GM21381 (cell line): Measurements from ENCODE around the gene VPREB3.
A peak's percentile ranks its signal among the peaks of the same experiment; 100 is the strongest.

ENCODE experiments used
- ATAC-seq: cut with Tn5 transposase; IDR thresholded peaks from one replicate; pipeline ENCODE4 v1.9.1; 2021; ENCODE audit warnings: mild to moderate bottlenecking, moderate library complexity; ENCODE audit not compliant: unreplicated experiment

VPREB3 gene, protein sequence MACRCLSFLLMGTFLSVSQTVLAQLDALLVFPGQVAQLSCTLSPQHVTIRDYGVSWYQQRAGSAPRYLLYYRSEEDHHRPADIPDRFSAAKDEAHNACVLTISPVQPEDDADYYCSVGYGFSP

DNA sequence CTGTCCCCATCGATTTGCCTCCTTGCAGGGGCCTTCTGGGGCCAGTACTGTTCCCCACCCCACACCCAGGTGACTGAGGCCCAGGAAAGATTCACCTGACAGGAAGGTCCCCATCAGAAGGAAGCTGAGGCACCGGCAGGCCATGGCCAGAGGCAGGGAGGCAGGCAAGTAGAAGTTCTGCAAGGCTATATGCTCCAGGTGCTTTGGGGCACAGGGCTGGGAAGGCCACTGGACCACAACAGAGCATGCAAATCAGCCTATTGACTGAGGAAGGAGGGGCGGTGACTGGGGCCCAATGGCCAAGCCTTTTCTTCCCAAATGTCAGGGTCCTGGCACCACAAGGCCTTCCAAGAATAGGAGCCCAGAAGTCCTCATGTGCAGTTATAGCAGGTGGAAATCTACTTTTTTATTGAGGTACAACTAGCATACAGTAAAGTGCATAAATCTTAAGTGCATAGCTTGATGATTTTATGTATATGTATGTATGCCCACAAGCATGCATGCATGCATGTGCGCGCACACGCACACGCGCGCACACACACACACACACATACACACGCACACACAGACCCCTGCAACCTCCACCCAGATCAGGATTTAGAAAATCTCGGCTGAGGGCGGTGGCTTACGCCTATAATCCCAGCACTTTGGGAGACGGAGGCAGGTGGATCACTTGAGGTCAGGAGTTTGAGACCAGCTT is at the start of gene VPREB3:
TSS of gene VPREB3 (minus strand) at position 206 of the 700 bp plus-strand sequence. CDS start at position 144, 62 bp downstream.
- ATAC-seq: no peak

DNA sequence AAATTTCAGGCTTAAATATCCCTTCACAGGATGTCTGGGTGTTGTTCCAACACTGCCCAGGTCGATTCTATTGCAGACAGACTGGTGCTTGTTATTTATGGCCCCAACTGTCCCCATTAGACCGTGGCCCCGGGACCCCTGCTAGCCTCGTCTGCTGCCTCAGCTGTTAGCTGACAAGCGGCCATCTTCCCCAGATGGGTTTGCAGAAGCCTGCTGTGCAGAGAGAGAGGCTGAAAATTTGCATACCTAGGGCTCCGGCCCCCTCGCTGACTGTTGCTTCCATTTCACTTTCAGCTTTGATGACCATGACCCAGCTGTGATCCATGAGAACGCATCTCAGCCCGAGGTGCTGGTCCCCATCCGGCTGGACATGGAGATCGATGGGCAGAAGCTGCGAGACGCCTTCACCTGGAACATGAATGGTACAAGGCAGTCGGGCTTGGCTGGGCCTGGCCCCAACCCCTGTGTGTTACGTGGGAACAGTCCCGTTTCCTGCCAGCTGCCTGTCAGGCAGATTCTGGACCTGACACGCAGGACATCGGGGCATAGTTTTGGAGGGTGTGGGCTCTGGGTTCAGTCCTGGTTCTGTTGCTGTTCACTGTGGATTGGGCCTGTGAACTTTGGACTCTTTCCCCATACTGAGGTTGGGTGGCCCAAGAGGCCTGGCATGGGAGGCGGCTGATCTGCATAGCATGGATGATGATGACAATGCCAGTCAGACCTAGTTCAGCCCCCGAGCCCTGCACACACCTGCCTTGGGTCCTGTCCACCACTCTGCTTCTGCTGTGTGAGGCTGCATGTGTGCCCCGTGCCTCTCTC is 49.0 kb upstream of the VPREB3 start:
- ATAC-seq: no peak

DNA sequence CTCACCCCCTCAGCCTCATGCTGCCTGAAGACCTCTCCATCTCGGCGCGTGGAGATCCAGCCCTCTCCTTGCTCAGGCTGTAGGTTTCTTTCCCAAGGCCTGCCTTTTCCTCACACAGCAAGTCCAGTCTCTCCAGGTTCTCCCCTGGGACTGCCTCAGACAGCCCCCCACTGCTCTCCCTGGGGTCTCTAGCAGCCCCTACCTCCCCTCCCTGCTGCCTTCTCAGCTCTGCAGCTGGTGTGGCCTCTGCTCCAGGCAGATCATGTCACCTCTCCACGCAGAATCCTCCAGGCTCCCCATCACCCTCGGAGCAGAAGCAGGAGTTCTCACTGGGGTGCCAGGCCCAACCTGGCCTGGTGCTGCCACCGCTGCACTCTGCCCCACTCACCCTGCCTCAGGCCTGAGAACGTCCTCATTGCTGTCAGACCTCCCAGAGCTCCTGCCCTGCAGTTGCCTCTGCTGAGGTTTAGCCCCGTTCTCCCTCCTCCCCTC is 47.7 kb upstream of the VPREB3 start:
- no peak for ATAC-seq

DNA sequence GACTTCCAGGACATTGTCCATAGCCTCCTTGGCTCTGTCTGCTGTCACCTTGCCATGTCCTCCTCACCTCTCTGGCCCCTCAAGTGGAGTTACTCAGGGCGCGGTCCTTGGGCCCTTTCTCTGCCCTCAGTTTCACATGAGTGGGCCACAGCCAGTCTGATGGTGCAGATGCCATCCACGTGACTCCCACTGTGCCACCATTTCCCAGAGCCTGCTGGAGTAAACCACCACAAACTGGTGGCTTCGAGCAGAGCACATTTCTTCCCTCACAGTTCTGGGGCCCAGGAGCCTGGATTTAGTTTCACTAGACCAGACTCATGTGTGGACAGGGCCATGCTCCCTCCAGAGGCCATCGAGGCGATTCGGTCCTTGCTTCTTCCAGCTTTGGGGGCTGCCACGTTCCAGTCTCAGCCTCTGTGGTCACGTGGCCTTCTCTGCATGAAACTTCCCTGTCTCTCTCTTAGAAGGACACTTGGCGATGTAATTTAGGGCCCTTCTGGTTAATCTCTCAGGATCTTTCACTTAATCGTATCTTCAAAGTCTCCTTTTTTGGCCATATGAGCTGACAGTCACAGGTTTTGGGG is 47.1 kb upstream of the VPREB3 start:
- peak; percentile 11 for ATAC-seq

DNA sequence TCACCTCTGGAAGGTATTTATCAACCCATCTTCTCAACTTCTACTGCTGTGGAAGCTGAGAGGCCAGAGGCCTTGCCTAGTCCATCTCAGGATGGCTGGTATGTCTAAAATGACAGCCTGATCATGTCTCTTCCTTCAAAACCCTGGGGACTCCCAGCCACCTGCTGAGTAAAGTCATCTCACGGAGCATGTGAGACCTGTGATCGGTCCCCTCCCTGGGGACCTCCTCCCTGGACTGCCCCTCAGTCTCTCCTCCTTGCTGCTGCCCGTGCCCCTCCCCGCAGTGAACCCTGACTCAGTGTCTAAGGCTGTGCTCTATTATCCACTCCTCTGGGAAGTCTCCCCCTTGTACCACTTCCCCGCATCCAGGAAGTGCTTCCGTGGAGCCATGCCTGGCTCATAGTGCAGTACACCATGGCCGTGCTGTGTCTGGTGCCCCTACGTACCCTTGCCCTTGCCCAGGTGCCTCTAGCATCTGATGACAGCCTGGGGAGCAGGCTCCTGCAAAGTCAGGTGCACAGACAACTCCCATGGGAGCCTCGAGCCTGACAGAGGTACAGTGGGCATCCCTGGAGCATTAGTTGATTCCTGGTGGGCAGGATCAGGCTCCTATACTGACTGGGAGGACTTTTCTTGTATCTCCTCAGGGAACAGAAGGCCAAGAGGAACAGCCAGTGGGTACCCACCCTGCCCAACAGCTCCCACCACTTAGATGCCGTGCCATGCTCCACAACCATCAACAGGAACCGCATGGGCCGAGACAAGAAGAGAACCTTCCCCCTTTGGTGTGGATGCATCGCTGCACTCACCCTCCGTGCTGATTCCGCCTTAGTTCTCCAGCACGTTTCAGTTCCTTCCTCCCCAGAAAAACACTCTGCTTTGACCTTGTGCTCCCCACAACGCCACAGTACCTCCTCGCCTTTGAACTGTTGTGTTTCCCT is 46.3 kb upstream of the VPREB3 start:
- ATAC-seq: peak; percentile 55

DNA sequence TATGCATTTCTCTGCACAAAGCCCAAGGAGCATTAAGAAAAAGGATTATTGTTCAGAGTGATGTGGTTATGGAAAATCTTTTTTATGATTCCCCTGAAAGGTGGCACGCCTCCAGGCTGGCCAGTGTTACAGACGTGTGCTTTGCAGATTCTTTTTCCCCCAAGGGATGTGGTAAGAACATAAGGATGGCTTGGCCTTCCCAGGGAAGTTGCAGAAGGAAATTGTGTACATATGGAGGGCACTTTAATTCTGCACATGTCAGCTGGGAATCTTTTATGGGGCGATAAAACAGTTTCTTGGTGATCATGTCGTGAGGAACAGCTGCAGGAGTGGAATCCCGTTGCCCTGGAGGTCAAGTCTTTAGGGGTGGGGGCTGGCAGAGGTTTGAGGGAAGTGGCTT is 42.2 kb upstream of the VPREB3 start:
- ATAC-seq: no peak

GRCh38 chr22:23793326-23793725 is 39.1 kb upstream of the VPREB3 start:
- no peak for ATAC-seq

DNA sequence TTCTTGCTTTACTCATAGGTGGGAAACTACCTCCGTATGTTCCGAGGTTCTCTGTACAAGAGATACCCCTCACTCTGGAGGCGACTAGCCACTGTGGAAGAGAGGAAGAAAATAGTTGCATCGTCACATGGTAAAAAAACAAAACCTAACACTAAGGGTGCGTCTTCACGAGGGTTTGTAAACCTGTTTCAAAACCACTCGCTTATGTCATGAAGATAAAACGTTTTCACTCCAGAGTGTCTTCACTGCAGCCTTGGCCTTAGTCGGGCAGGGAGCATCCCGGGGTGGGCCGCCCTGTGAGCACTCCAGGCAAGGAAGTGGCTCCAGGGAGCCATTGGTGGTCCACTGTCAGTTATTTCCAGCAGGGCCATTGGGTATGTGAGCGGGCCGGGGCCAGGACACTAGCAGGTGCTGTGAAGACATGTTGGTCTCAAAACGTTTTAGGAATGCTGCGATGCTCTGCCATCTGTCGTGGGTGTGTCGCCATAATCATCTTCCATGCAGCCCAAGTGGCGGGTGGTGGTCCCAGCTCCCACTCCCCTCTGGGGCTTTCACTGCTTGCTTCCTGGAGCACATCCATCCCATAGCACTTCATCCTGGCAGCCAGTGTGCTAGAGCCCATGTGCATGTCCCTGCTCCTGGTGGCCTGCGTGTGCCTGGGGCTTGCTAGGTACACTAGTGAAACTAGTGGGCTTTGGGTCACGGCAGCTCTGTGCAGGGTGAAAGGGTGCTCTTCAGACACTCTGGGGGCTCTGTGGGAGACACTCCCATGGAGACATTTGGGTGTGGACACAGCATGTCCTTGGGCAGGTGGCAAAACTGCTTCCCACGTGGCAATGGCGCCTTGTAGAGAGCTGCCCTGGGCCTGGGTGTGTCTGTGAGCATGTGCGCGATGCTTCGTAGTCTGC is 37.8 kb upstream of the VPREB3 start:
- ATAC-seq: no peak

- ATAC-seq: no peak
These were observed 36.9 kb upstream of the VPREB3 start for GRCh38 chr22:23790819-23791737.

DNA sequence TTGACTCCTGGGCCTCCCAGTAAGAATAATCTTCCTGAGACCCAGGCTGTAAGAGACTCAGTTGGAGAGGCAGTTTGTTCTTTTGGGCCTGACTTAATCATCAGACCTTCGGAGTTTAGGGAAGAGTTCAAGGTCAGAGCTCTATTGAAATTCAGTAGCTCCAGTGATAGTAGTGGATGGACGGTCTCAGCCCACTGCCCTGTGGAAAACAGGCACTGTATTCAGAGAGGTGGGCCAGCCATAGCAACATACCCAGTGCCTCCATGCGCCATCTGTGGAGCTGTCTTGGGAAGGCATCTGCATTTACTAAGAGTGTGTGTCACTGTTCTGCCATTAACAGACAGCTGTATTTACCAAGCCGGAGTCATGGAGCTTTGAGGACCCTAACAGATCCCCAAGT is 35.4 kb upstream of the VPREB3 start:
- ATAC-seq: no peak

GRCh38 chr22:23789121-23789520 is 34.9 kb upstream of the VPREB3 start:
- ATAC-seq: no peak

GRCh38 chr22:23787910-23788309 is 33.7 kb upstream of the VPREB3 start:
- no peak for ATAC-seq

GRCh38 chr22:23787600-23787896 is 33.3 kb upstream of the VPREB3 start:
- no peak for ATAC-seq

DNA sequence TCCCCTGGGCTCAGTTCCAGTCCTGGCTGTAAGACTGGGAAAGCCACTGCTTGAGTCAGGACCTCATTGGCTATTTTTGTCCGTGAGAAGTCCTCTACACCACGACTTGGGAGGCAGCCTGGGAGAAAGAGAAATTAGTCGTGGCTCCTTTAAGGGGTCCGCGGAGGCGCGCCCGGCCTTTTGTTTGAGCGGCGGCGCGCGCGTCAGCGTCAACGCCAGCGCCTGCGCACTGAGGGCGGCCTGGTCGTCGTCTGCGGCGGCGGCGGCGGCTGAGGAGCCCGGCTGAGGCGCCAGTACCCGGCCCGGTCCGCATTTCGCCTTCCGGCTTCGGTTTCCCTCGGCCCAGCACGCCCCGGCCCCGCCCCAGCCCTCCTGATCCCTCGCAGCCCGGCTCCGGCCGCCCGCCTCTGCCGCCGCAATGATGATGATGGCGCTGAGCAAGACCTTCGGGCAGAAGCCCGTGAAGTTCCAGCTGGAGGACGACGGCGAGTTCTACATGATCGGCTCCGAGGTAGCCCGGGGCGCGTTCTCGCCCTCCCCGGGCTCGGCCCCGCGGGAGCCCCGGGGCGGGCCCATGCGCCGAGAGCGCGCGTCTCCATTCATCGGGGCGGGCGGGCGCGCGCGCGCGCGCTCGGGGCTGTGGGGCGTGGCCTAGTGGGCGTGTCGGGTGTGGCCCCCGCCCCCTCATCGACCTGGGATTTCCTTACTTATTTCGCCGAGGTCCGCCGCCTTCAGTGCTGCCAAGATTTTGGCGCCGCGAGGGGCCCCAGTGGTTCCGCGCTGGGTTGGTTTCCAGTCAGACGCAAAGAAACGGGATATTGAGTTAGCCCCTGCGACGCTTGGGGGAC is 32.8 kb upstream of the VPREB3 start, which contains the start of gene SMARCB1:
TSS of gene SMARCB1 (plus strand) at position 215 of the 848 bp plus-strand sequence. CDS start at position 419, 204 bp downstream.
- ATAC-seq: peak; percentile 77

- ATAC-seq: no peak
These were observed 32.1 kb upstream of the VPREB3 start for GRCh38 chr22:23786261-23786710.

- no peak for ATAC-seq
These were observed 30.0 kb upstream of the VPREB3 start for GRCh38 chr22:23784215-23784732.
